T-cell (primary cell): Measurements from ENCODE around the gene NACA. TPM values are rescaled to one million over a fixed set of nuclear protein-coding genes. Genes with fewer than 3 reads are reported as not detected.
A peak's percentile ranks its signal among the peaks of the same experiment; 100 is the strongest.
"Not testable (repeated sequence)": the region's sequence is repeated elsewhere in the genome, so short reads cannot be mapped to it uniquely, and the experiment has no call there.

Experiments
- ATAC-seq, 4 experiments: fragments of 200-7000 bp in 3 of 4; fragments of 150-1000 bp in 1 of 4; cut with Tn5 transposase; replicated peaks in 1 of 4; 1 replicate in 3 of 4; 2 replicates in 1 of 4; pipeline ENCODE4 v1.10.0; 2021; ENCODE audit warnings: moderate library complexity in 3 of 4, mild to moderate bottlenecking in 2 of 4, moderate number of reproducible peaks in 1 of 4
- CTCF ChIA-PET, 2 donors: fragments of 300-600 bp; sonication (Branson Sonifier 250); formaldehyde crosslinking; loops; one replicate each; lab custom pipeline; 2022; ENCODE audit warnings: antibody characterized with exemption in 2 of 2; lab: Charles Lee
- POLR2A ChIA-PET, 2 donors: fragments of 300-600 bp; sonication (Branson Sonifier 250); formaldehyde crosslinking; loops; one replicate each; lab custom pipeline; 2022; ENCODE audit warnings: antibody characterized with exemption in 2 of 2; lab: Charles Lee
- DNase-seq, 35 experiments: peaks; one replicate each; pipeline versions ENCODE4 v3.0.0 to v3.0.0-alpha.2; 2013 to 2023
- H3K27ac ChIP-seq: one replicate; pipeline ENCODE4 v1.5.1; 2013; ENCODE audit warnings: low read length
- H3K27me3 ChIP-seq, 2 experiments: replicated peaks in 1 of 2; 1 replicate in 1 of 2; 2 replicates in 1 of 2; pipeline versions ENCODE4 v1.6.1 to v1.7.0; 2013; ENCODE audit warnings: low read length in 1 of 2, mixed read lengths in 1 of 2; ENCODE audit not compliant: control insufficient read depth in 2 of 2, insufficient read depth in 2 of 2; ENCODE audit errors: extremely low read depth in 1 of 2
- H3K36me3 ChIP-seq, 2 donors: 1 replicate in 1 of 2; 2 replicates in 1 of 2; pipeline versions ENCODE4 v1.6.1 to v1.7.0; 2013; ENCODE audit warnings: low read length in 1 of 2; ENCODE audit not compliant: control insufficient read depth in 2 of 2, insufficient read depth in 1 of 2; ENCODE audit errors: extremely low read depth in 1 of 2
- H3K4me1 ChIP-seq, 2 experiments: 1 replicate in 1 of 2; 2 replicates in 1 of 2; pipeline versions ENCODE4 v1.6.1 to v1.7.0; 2013; ENCODE audit warnings: low read length in 2 of 2, mixed read lengths in 1 of 2; ENCODE audit not compliant: insufficient read depth in 2 of 2, control insufficient read depth in 1 of 2; ENCODE audit errors: extremely low read depth in 1 of 2
- H3K4me3 ChIP-seq, 2 donors: 1 replicate in 1 of 2; 2 replicates in 1 of 2; pipeline versions ENCODE4 v1.5.1 to v1.7.0; 2013; ENCODE audit warnings: mild to moderate bottlenecking in 2 of 2, low read length in 1 of 2, moderate library complexity in 1 of 2; ENCODE audit not compliant: control insufficient read depth in 1 of 2; ENCODE audit errors: extremely low read depth in 1 of 2
- H3K9me3 ChIP-seq: 2 replicates; pipeline ENCODE4 v1.7.0; 2013
- H3K27ac Mint-ChIP-seq, 2 donors: one replicate each; pipeline ENCODE4 v1.8.0; 2020 to 2021; ENCODE audit warnings: mild to moderate bottlenecking in 2 of 2, mixed read lengths in 2 of 2
- H3K27me3 Mint-ChIP-seq, 2 donors: one replicate each; pipeline ENCODE4 v1.8.0; 2021 to 2022; ENCODE audit warnings: mixed read lengths in 2 of 2
- H3K36me3 Mint-ChIP-seq: one replicate; pipeline ENCODE4 v1.8.0; 2021; ENCODE audit warnings: mixed read lengths
- H3K4me1 Mint-ChIP-seq, 3 donors: one replicate each; pipeline ENCODE4 v1.8.0; 2020 to 2022; ENCODE audit warnings: mixed read lengths in 3 of 3, mild to moderate bottlenecking in 1 of 3
- H3K4me3 Mint-ChIP-seq, 3 donors: one replicate each; pipeline ENCODE4 v1.8.0; 2020 to 2022; ENCODE audit warnings: mild to moderate bottlenecking in 3 of 3, mixed read lengths in 3 of 3, moderate library complexity in 3 of 3
- H3K9me3 Mint-ChIP-seq, 3 donors: one replicate each; pipeline ENCODE4 v1.8.0; 2020 to 2022; ENCODE audit warnings: mixed read lengths in 3 of 3
- WGBS: methylation state at CpG from one replicate; pipeline ENCODE4 v1.1.5; 2013; ENCODE audit warnings: missing lambda C conversion rate; ENCODE audit not compliant: insufficient coverage; 5-methylcytosine and 5-hydroxymethylcytosine counted together
- total RNA-seq, 35 experiments: library from RNA in 6 of 35; stranded (reverse) in 6 of 35; fragments of 120-200 nt in 1 of 35; gene quantifications; one replicate each; pipeline versions ENCODE4 v1.2.1 to v1.2.4 and lab custom pipeline; 2013 to 2026

The NACA gene
- total RNA-seq, 5 donors from 2014 or later (not counting 1 experiment from before 2014, with no cell fraction given), result 1,098 to 1,258 (median 1,167) TPM

GRCh38 chr12:56714431-56714929, 10.6 kb downstream of the NACA start:
- CTCF ChIA-PET, result interaction anchor here in 1 of 2 donors (0.5 kb wide), 1 partner anchor 14 kb away, joined by 5 read pairs; no protein-coding TSS in a partner anchor
- H3K27ac ChIP-seq, result no peak overlapping the region
- H3K9me3 ChIP-seq, result no peaks in the 10 kb centered on the region
- POLR2A ChIA-PET, result no interaction called here
- no peak for DNase-seq
- no peak overlapping the region for H3K4me3 ChIP-seq
- ATAC-seq, result no peak
- Mint-ChIP-seq H3K4me3 (no peak overlapping the region), H3K9me3 (no peaks in the 10 kb centered on the region), H3K27ac (no peak overlapping the region), H3K27me3 (no peaks in the 10 kb centered on the region), H3K36me3 (peaks cover 56% of the 10 kb centered on the region), H3K4me1 (peaks cover 32 to 33% (median 32%) of the 10 kb centered on the region in 3 donors)
- WGBS, result 100% methylated on average over 1 of the region's 2 CpGs
- H3K27me3 ChIP-seq, result no peaks in the 10 kb centered on the region
- peaks cover 10 to 69% of the 10 kb centered on the region in 2 donors for H3K36me3 ChIP-seq
- peaks cover 15 to 34% of the 10 kb centered on the region in 2 experiments for H3K4me1 ChIP-seq

GRCh38 chr12:56713345-56713744, 11.8 kb downstream of the NACA start:
- WGBS, result 100% methylated on average over 1 of the region's 3 CpGs
- no peak overlapping the region for H3K4me3 ChIP-seq
- Mint-ChIP-seq H3K9me3 (no peaks in the 10 kb centered on the region), H3K4me3 (no peak overlapping the region), H3K27ac (no peak overlapping the region), H3K4me1 (peaks cover 22 to 23% (median 23%) of the 10 kb centered on the region in 3 donors), H3K27me3 (no peaks in the 10 kb centered on the region), H3K36me3 (peaks cover 48% of the 10 kb centered on the region)
- H3K27me3 ChIP-seq, result no peaks in the 10 kb centered on the region
- DNase-seq (no peak), ATAC-seq (no peak)
- H3K9me3 ChIP-seq, result no peaks in the 10 kb centered on the region
- POLR2A ChIA-PET, result interaction anchor here (0.6 to 0.8 kb wide), 3 partner anchors 29 to 101 kb away, joined by 3 to 6 read pairs (median 3); no protein-coding TSS in a partner anchor
- H3K4me1 ChIP-seq, result peaks cover 5 to 22% of the 10 kb centered on the region in 2 experiments
- peaks cover 7 to 59% of the 10 kb centered on the region in 2 donors for H3K36me3 ChIP-seq
- no peak overlapping the region for H3K27ac ChIP-seq
- CTCF ChIA-PET, result no interaction called here

GRCh38 chr12:56709759-56710376, 15.2 kb downstream of the NACA start:
- H3K4me3 Mint-ChIP-seq, result no peak overlapping the region
- H3K27ac Mint-ChIP-seq, result peak overlapping the region in 1 of 2 donors; percentile 71
- Histone ChIP-seq H3K9me3 (no peaks in the 10 kb centered on the region), H3K27ac (no peak overlapping the region), H3K4me3 (no peak overlapping the region), H3K27me3 (no peaks in the 10 kb centered on the region), H3K36me3 (peaks cover 7 to 33% of the 10 kb centered on the region in 2 donors), H3K4me1 (no peaks in the 10 kb centered on the region)
- no peaks in the 10 kb centered on the region for H3K9me3 Mint-ChIP-seq
- ChIA-PET CTCF (interaction anchor here in 1 of 2 donors (0.5 to 0.6 kb wide), 2 partner anchors 17 to 359 kb away, joined by 4 read pairs; no protein-coding TSS in a partner anchor), POLR2A (interaction anchor here (0.5 to 0.7 kb wide), 4 partner anchors 23 to 418 kb away, joined by 3 to 12 read pairs (median 4); no protein-coding TSS in a partner anchor)
- WGBS, result no CpG with 5 or more reads among the region's 5 CpGs
- ATAC-seq (peak in 1 of 4 experiments; percentile 56), DNase-seq (no peak)
- H3K36me3 Mint-ChIP-seq, result peaks cover 33% of the 10 kb centered on the region
- H3K4me1 Mint-ChIP-seq, result peaks cover 0 to 4% (median 3%) of the 10 kb centered on the region in 3 donors
- no peaks in the 10 kb centered on the region for H3K27me3 Mint-ChIP-seq

- POLR2A ChIA-PET, result interaction anchor here in 1 of 2 donors (0.6 kb wide), 1 partner anchor 214 kb away, joined by 3 read pairs; no protein-coding TSS in a partner anchor
- H3K27ac Mint-ChIP-seq, H3K27ac ChIP-seq, ATAC-seq, CTCF ChIA-PET, H3K4me1 ChIP-seq, H3K9me3 ChIP-seq, H3K27me3 ChIP-seq, H3K36me3 ChIP-seq, H3K4me3 Mint-ChIP-seq, H3K4me3 ChIP-seq, H3K36me3 Mint-ChIP-seq, H3K4me1 Mint-ChIP-seq, H3K9me3 Mint-ChIP-seq, H3K27me3 Mint-ChIP-seq, DNase-seq: not testable (repeated sequence)
- WGBS, result 91% methylated on average over 4 of the region's 5 CpGs
Observed at GRCh38 chr12:56704522-56704921, 20.6 kb downstream of the NACA start.

- peaks cover 0 to 3% of the 10 kb centered on the region in 2 donors for H3K27me3 Mint-ChIP-seq
- no peak overlapping the region for H3K4me3 ChIP-seq
- ChIA-PET CTCF (no interaction called here), POLR2A (interaction anchor here in 1 of 2 donors (0.6 kb wide), 1 partner anchor 10 kb away, joined by 9 read pairs; no protein-coding TSS in a partner anchor)
- no peaks in the 10 kb centered on the region for H3K36me3 Mint-ChIP-seq
- DNase-seq (no peak), ATAC-seq (no peak)
- no peaks in the 10 kb centered on the region for H3K4me1 ChIP-seq
- no peak overlapping the region for H3K27ac ChIP-seq
- no peaks in the 10 kb centered on the region for H3K9me3 ChIP-seq
- H3K36me3 ChIP-seq, result no peaks in the 10 kb centered on the region
- H3K4me1 Mint-ChIP-seq, result peaks cover 0 to 3% (median 0%) of the 10 kb centered on the region in 3 donors
- no peak overlapping the region for H3K27ac Mint-ChIP-seq
- H3K9me3 Mint-ChIP-seq, result no peaks in the 10 kb centered on the region
- no peak overlapping the region for H3K4me3 Mint-ChIP-seq
- 86% methylated on average over 2 of the region's 3 CpGs for WGBS
- H3K27me3 ChIP-seq, result peaks cover 0 to 4% of the 10 kb centered on the region in 2 experiments
Observed at GRCh38 chr12:56699020-56699661, 26.0 kb downstream of the NACA start.

GRCh38 chr12:56695327-56696101, 29.6 kb downstream of the NACA start:
- no peak for DNase-seq
- CTCF ChIA-PET, result no interaction called here

More at GRCh38 chr12:56695327-56696101, 29.6 kb downstream of the NACA start:
- H3K4me3 Mint-ChIP-seq, result no peak overlapping the region
- no peaks in the 10 kb centered on the region for H3K27me3 Mint-ChIP-seq
- H3K27ac ChIP-seq, result no peak overlapping the region
- peak overlapping the region in 1 of 2 donors; percentile 10 for H3K27ac Mint-ChIP-seq
- no peaks in the 10 kb centered on the region for H3K36me3 ChIP-seq
- peaks cover 0 to 2% of the 10 kb centered on the region in 2 experiments for H3K27me3 ChIP-seq
- POLR2A ChIA-PET, result no interaction called here
- WGBS, result no CpG with 5 or more reads among the region's 2 CpGs
- H3K4me1 ChIP-seq, result no peaks in the 10 kb centered on the region
- no peaks in the 10 kb centered on the region for H3K36me3 Mint-ChIP-seq
- H3K9me3 ChIP-seq, result no peaks in the 10 kb centered on the region
- no peaks in the 10 kb centered on the region for H3K9me3 Mint-ChIP-seq
- no peak for ATAC-seq
- H3K4me1 Mint-ChIP-seq, result no peaks in the 10 kb centered on the region
- no peak overlapping the region for H3K4me3 ChIP-seq
